Upper lobe of right lung (tissue), 1 donor: Measurements from ENCODE around the gene ABCG1. TPM values are rescaled to one million over a fixed set of nuclear protein-coding genes. Genes with fewer than 3 reads are reported as not detected.

Source experiments
- ATAC-seq: fragments of 200-7000 bp; cut with Tn5 transposase; one replicate; pipeline ENCODE4 v1.9.1; 2020; ENCODE audit warnings: mild to moderate bottlenecking, moderate library complexity
- DNase-seq: peaks from one replicate; pipeline ENCODE4 v3.0.0-alpha.2; 2020
- H3K27ac ChIP-seq: fragments of 200-600 bp; one replicate; pipeline ENCODE4 v1.8.0; 2022
- H3K27me3 ChIP-seq: fragments of 200-600 bp; one replicate; pipeline ENCODE4 v1.8.0; 2022; ENCODE audit warnings: mild to moderate bottlenecking
- H3K36me3 ChIP-seq: fragments of 200-600 bp; one replicate; pipeline ENCODE4 v1.8.0; 2022
- H3K4me1 ChIP-seq: fragments of 200-600 bp; one replicate; pipeline ENCODE4 v1.8.0; 2022
- H3K4me3 ChIP-seq: fragments of 200-600 bp; one replicate; pipeline ENCODE4 v1.8.0; 2022; ENCODE audit warnings: mild to moderate bottlenecking
- H3K9me3 ChIP-seq: fragments of 200-600 bp; one replicate; pipeline ENCODE4 v1.8.0; 2022
- CTCF ChIP-seq: fragments of 200-600 bp; IDR thresholded peaks from one replicate; pipeline ENCODE4 v1.8.0; 2022; ENCODE audit warnings: antibody characterized with exemption
- intact Hi-C: fragments of 100-400 bp; cut with DNase I; formaldehyde crosslinking; loops from one replicate; pipeline ENCODE4 v1.11.0; 2022
- total RNA-seq: library from RNA; stranded (reverse); fragmentation: NEBNext Ultra II Directional; extraction: Animal tissue kit (Norgen Biotek cat#: 25700); gene quantifications from one replicate; pipeline ENCODE4 v1.2.1, GENCODE V29; 2021
- donor health status: DM: no; HTN: yes; CAD: no; lungs with severe emphysema.

Gene ABCG1
- total RNA-seq, 1 donor from 2014 or later, result 62.6 TPM

DNA sequence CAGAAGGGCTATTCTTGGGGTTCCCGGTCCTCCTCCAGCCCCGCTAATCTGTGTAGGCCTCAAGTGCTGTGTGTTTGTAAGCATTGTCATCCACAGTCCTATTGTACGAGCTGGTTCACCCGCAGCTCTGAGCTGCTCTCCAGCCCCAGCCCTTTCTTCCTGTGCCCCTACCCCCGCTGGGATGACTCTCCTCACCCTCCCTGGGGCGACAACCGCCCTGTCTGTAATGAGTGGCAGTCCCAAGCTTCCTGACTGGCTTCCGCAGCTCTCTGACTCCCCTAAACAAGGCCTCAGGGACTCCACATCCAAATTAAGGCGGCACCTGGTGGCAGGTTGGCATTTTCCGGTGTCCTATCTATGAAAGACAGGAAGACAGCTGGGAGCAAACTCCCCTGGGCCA, 50.4 kb downstream of the ABCG1 start:
- intact Hi-C loops, result loop anchor here (10.0 kb wide), 1 partner anchor 105 kb away; no protein-coding TSS in a partner anchor
- no peaks in the 10 kb centered on the region for H3K36me3 ChIP-seq
- no peak for TF ChIP-seq CTCF
- ATAC-seq (peak; percentile 20), DNase-seq (no peak)
- peaks cover 8% of the 10 kb centered on the region for H3K4me1 ChIP-seq
- H3K27me3 ChIP-seq, result no peaks in the 10 kb centered on the region
- H3K27ac ChIP-seq, result no peak overlapping the region
- H3K9me3 ChIP-seq, result no peaks in the 10 kb centered on the region
- no peak overlapping the region for H3K4me3 ChIP-seq

GRCh38 chr21:42271065-42271464, 52.1 kb downstream of the ABCG1 start:
- Histone ChIP-seq H3K9me3 (no peaks in the 10 kb centered on the region), H3K4me3 (no peak overlapping the region), H3K4me1 (peaks cover 8% of the 10 kb centered on the region), H3K36me3 (peaks cover 5% of the 10 kb centered on the region), H3K27ac (no peak overlapping the region), H3K27me3 (no peaks in the 10 kb centered on the region)
- ATAC-seq, result no peak
- intact Hi-C loops, result no loop called here
- DNase-seq, result no peak
- TF ChIP-seq CTCF, result no peak

- ATAC-seq, result no peak
- Histone ChIP-seq H3K9me3 (no peaks in the 10 kb centered on the region), H3K27me3 (no peaks in the 10 kb centered on the region), H3K4me1 (peaks cover 8% of the 10 kb centered on the region), H3K36me3 (peaks cover 17% of the 10 kb centered on the region), H3K4me3 (no peak overlapping the region), H3K27ac (no peak overlapping the region)
- TF ChIP-seq CTCF, result no peak
- no peak for DNase-seq
- intact Hi-C loops, result no loop called here
These were observed 53.4 kb downstream of the ABCG1 start for GRCh38 chr21:42272109-42272962.

- Histone ChIP-seq H3K4me1 (peaks cover 8% of the 10 kb centered on the region), H3K27me3 (no peaks in the 10 kb centered on the region), H3K36me3 (peaks cover 17% of the 10 kb centered on the region), H3K9me3 (no peaks in the 10 kb centered on the region), H3K4me3 (no peak overlapping the region), H3K27ac (no peak overlapping the region)
- no peak for ATAC-seq
- TF ChIP-seq CTCF, result no peak
- no peak for DNase-seq
- intact Hi-C loops, result no loop called here
These were observed 54.2 kb downstream of the ABCG1 start for GRCh38 chr21:42272984-42273600.

DNA sequence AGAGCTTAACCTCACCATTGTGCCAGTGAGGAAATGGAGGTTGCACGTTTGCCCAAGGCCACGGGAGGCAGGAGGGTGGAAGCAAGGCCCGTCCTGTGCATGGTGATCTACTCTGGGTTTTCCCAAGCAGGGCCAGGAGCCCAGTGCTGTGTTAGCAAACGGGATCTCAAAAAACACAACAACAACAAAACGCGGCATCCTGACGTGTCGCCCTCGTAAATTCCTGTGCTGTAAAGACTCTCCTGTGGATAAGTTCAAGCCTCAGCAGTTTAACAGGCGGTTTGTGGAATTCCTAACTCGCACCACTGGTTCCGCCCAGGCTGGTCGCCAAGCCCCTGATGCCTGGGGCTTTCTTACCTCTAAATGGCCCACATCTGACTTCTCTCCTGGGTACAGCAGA, 57.1 kb downstream of the ABCG1 start:
- ATAC-seq, result no peak
- intact Hi-C loops, result no loop called here
- no peaks in the 10 kb centered on the region for H3K9me3 ChIP-seq
- TF ChIP-seq CTCF, result no peak
- DNase-seq, result no peak
- H3K27ac ChIP-seq, result no peak overlapping the region
- peaks cover 17% of the 10 kb centered on the region for H3K36me3 ChIP-seq
- H3K27me3 ChIP-seq, result no peaks in the 10 kb centered on the region
- H3K4me1 ChIP-seq, result no peaks in the 10 kb centered on the region
- no peak overlapping the region for H3K4me3 ChIP-seq
